T-helper 2 cell (primary cell): ENCODE data around the gene CEP78.
"Not testable (repeated sequence)": the region's sequence is repeated elsewhere in the genome, so short reads cannot be mapped to it uniquely, and the experiment has no call there.

Source experiments
- DNase-seq, 5 experiments: peaks; one replicate each; pipeline versions ENCODE4 v3.0.0 to v3.0.0-alpha.2; 2012 to 2022
- total RNA-seq, 2 donors: gene quantifications; one replicate each; lab custom pipeline; 2026; lab: John Stamatoyannopoulos, UW

Gene CEP78, protein sequence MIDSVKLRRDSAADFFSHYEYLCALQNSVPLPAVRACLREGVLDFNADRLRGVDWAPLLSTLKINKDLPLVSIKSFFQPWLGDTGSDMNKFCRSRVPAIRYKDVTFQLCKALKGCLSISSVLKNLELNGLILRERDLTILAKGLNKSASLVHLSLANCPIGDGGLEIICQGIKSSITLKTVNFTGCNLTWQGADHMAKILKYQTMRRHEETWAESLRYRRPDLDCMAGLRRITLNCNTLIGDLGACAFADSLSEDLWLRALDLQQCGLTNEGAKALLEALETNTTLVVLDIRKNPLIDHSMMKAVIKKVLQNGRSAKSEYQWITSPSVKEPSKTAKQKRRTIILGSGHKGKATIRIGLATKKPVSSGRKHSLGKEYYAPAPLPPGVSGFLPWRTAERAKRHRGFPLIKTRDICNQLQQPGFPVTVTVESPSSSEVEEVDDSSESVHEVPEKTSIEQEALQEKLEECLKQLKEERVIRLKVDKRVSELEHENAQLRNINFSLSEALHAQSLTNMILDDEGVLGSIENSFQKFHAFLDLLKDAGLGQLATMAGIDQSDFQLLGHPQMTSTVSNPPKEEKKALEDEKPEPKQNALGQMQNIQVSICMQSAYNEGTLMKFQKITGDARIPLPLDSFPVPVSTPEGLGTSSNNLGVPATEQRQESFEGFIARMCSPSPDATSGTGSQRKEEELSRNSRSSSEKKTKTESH
- 49.9 to 66.1 reads per million in 2 donors for total RNA-seq

DNA sequence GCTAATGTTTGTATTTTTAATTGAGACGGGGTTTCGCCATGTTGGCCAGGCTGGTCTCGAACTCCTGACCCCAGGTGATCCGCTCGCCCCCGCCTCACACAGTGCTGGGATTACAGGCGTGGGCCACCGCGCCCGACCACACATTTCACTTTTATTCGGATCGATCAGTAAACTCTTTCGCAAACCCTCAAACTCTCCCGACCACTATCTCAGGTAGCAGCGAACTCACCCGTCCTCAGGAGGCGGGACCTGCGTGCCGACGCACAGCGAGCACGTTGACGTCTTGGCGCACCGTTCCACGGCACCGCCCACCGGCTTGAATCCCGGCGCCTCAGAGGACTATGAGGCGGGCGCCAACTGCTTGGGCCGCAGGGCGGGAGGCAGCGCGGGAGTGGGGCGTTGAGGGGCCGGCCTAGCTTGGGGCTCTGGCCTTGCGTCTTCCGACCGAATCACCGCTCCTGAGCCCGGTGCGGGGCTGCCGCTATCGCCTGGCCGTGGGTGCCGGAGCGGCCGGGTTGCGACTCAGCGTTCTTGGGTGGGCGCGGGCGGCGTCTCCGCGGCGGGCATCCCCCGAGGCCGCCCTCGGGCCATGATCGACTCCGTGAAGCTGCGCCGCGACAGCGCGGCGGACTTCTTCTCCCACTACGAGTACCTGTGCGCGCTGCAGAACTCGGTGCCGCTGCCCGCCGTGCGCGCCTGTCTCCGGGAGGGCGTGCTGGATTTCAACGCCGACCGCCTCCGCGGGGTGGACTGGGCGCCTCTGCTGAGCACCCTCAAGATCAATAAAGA is at the start of gene CEP78:
Gene CEP78 (plus strand): TSS at position 314 of the 789 bp plus-strand sequence. CDS start 276 bp downstream, at position 590.
- DNase-seq, result peak; percentile 66 to 94 (median 80)

DNA sequence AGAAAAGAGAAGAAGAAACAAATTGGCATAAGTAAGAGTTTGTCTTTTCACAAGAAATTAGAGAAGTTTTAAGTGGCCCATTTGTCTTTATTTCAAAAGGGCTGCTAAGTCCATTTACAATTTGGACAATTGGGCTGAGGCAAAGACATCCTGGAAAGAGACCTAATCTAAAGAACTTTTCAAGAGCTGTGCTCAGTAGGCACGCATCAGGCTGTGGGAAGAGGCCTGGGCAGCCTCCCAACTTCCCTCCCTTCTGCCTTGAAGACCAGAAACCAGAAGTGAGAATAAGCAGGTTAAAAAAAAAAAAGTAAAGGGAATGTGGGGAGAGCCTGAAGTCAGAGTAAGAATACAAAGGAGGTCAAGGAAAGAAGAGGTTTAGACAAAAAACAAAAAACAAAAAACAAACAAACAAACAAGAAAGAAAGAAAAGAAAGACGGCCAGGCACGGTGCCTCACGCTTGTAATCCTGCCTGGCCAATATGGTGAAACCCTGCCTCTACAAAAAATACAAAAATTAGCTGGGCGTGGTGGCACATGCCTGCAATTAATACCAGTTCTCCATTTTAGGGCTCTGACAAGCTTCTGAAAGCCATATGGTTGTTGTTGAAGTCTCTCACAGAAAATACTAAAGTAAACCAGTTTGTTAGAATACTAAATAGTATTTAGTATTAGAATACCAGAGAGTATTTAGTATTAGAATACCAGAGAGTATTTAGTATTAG is 48.0 kb upstream of the CEP78 start:
- no peak for DNase-seq

DNA sequence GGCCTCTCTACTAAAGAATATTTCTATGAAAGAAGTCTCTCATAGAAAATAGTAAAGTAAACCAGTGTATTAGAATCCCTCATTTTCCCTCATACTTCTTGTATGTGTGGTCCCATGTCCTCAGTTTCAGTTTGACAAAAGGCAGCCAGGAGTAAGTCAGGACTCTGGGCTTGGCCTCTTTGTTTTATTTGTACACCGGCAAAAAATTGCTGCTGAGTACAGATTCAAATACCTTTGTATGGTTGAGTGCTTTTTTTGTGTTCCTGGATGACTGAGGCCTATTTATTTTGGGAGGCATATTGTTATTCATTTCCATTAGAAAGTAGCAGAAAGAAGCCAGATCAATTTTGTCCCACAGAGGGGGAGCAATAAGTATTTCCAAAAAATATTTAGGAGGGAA is 47.3 kb upstream of the CEP78 start:
- DNase-seq, result no peak

DNA sequence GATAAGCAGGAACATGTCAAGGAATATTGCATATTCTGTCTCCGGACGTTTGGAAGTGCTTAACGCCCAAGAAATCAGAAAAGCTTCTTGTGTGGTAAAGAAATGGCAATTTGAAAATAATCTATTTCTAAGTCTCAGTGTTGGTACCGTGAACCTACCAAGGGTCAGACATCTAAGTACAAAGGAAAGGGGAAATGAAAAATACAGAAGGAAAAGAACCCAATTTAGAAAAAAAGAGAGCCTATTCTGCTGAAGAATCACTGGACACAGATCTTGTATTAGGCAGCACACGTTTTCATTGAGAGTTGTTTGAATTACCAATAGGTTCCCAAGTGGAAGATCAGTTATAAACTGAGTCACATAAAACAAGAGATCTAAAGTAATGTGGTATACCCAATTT is 46.9 kb upstream of the CEP78 start:
- no peak for DNase-seq

DNA sequence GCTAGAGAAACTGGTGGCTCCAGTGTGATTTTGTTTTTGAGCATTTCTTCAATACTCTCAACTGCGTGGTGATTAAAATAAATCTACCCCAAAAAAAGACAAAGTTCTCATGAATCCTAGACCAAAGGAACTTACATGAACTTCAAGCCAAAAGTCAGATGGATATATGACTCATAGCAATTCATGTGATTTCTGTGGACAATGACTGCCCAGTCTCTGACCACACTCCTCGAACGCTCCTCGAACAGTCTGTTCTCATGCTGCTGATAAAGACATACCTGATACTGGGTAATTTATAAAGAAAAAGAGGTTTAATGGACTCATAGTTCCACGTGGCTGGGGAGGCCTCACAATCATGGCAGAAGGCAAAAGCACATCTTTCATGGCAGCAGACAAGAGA is 46.4 kb upstream of the CEP78 start:
- DNase-seq, result no peak

DNA sequence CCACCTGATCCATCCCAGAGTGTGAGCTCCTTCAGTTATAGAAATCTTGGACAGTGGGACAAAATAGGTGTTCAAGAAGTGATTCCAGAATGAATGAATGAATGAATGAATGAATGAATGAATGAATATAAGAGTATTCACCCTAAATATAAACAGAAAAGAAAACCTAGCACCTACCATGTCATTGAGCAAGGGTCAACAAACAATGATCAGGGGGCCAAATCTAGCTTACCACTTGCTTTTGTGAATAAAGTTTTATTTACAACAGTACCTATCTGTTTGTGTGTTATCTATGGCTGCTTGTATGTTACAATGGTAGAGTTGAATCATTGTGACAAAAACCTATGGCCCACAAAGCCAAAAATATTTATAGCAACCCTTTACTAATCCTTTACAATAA is 43.9 kb upstream of the CEP78 start:
- DNase-seq, result no peak

DNA sequence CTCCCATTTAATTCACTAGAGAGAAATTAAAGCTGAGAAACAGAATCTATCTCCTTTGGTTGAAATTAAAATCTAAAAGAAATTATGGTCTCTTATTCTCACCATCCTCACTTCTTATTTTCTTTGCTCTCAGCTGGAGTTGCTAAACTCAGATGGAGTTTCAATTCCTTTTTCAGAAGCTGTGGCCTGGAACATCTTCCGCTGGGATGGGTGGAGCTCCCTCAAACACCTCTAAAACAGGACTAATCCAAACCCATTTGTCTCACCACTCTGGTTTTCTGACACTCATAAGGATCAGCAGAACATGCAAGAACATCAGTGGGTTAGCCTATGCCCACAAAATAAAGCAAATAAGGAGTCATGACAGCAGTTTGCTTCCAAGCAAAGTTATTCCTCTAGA is 39.6 kb upstream of the CEP78 start:
- no peak for DNase-seq

DNA sequence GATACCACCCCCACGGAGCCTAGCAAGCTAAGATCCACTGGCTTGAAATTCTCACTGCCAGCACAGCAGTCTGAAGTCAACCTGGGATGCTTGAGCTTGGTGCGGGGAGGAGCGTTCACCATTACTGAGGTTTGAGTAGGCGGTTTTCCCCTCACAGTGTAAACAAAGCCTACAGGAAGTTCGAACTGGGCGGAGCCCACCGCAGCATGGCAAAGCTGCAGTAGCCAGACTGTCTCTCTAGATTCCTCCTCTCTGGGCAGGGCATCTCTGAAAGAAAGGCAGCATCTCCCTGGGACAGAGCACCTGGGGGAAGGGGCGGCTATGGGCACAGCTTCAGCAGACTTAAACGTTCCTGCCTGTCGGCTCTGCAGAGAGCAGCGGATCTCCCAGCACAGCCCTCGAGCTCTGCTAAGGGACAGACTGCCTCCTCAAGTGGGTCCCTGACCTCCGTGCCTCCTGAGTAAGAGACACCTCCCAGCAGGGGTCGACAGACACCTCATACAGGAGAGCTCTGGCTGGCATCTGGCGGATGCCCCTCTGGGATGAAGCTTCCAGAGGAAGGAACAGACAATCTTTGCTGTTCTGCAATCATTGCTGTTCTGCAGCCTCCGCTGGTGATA is 34.6 kb upstream of the CEP78 start:
- peak in 4 of 5 experiments; percentile 30 to 92 (median 40) for DNase-seq

DNA sequence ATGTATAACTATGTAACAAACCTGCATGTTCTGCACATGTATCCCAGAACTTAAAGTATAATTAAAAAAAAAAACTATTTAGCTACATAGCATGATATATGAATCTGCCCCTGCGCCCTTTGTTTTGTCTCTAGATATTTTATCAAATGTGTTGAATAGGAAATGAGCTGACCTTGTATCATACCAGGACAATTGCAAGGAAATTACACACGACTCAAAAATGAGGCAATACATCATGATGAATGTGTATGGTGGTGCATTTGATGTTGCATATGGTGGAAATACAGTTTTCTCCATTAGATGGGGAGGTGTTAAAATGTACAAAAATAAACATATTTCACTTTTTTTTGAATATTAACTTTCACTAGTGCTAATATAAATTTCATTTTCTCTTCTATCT is 28.6 kb upstream of the CEP78 start:
- DNase-seq, result no peak

DNA sequence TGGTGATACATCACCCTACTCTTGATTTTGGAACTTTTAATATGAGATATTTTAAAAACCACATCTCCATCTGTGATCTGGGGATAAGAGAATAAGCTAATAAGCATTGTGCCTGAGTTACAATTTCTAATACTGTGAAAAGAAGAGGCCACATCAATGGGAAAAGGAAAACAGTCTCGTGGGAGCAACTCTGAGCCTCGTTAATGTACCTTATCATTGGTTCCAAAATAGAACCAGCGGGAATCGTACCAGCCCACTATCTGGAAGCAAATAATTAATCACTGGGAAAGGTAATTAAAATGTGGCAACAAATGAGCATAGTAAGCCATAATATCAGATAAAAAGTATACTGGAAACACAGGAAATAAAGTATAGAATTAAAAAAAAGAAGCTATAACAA is 28.0 kb upstream of the CEP78 start:
- no peak for DNase-seq

DNA sequence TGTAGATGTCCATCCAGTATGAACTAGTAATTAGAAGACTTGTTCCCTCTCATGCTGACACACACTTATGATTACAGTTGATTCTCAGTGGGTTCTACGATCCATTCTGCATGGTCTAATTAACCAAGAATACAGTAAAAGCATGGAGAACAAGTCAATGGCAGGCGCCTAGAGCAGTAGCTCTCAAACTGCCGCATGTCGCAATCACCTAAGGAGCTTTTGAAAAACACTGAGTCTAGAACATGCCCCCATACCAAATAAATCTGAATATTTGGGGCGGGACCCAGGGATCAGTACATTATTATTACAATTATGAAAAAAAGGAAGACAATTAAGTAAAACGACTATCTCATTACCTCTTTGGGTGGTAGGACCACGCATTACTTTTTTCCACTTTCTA is 26.7 kb upstream of the CEP78 start:
- no peak for DNase-seq

DNA sequence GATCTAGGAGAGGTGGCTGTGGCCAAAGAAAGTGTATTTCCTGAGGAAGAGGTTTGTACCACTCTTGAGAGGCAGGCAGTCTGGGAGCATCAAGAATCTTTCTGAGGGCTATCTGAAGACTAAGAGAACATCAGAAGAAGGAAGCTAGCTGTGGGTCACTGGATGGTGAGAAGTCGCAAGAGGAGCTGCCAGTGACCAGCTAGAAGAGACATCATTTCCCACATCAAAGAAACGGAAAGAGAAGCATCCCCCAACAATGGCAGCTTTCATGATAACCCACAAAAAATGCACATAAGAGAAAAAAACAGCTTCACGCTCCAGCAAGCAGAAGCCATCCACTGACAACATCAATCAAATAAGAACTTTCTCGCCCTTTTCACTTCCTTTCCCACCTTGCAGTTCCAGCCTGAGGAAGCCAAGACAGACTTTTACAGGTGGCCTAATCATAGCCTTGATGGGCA is 25.0 kb upstream of the CEP78 start:
- DNase-seq, result peak in 2 of 5 experiments; percentile 47 to 62

DNA sequence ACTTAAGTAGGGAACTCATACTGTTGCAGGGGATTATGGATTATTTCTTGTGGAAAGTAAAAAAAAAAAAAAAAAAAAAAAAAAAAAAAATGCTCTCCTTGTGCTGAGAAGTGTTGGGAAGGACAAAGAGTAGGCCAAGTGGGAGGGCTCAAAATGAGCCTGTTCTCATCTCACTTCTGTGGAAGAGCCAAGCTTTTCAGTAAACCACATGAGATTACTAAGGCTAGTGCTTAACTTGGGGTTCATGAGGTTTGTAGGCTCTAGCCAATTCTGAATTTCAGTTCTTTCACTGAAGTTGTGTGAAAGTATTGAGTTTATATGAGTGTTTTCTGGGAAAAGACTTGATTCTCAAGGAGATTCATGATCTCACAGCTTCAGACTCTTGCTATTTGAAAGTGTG is 23.0 kb upstream of the CEP78 start:
- peak in 1 of 5 experiments; percentile 10 for DNase-seq

DNA sequence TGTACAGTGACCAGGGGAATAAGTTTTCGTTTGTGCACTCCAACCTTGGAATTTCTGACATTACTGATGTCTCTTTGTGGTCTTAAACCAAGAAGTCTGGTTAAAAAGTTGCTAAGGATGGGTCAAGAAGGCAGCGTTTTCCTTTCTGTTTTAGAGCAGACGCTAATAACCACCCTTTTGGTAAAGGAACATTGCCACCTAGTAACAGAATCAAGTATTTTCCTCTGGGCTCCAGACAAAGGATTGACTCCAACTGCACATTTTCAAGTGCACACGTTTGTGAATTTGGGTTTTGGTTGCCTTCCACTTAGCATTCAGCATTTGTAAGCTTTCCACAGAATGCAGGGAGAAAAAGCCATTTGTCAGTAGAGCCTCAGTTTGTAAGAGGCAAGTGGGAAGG is 22.2 kb upstream of the CEP78 start:
- DNase-seq, result peak in 2 of 5 experiments; percentile 8 to 58

DNA sequence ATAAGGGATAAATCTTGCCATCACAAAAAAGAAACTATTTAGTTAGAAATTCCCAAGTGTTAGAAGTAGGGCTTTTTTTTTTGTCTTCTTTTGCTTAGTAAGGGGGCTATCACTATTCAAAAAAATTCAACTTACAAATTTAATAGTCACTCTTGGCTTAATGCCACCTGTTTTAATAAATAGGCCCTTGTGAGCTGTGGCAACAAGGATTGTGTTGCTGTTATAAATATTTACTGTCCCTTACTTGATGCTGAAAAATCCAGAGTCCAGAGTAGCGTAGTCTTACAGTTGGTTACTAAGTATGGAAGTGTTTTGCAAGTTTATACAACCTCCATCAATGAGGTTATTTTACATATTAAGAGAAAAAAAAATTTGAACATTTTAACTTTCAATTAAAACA is 21.4 kb upstream of the CEP78 start:
- no peak for DNase-seq

DNA sequence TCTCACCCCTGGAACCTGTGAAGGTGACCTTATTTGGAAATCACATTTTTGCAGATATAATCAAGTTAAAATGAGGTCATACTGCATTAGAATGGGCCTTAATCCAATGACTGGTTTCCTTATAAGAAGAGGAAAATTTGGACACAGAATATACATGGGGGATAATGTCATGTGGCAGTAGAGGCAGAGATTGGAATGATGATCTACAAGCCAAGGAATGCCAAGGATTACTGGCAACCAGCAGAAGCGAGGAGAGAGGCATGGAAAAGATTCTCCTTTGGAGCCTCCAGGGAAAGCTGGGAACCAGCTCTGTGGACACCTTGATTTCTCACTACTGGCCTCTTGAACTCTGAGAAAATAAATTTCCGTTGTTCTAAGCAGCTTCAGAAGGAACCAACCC is 20.2 kb upstream of the CEP78 start:
- no peak for DNase-seq

DNA sequence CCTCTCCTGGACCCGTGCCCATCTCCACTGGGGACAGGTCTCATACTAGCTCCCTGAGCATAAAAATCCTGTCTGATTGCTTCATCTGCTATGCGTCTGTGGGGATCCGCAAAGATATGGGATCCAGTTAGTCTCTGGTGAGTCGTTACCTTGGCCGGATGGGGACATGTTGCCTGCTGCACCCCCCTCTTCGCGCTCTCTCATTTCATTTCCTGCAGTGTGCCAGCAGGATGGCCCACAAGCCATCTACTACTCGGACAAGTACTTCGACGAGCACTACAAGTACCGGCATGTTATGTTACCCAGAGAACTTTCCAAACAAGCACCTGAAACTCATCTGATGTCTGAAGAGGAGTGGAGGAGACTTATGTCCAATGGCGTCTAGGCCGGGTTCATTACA is 17.0 kb upstream of the CEP78 start:
- DNase-seq, result no peak

DNA sequence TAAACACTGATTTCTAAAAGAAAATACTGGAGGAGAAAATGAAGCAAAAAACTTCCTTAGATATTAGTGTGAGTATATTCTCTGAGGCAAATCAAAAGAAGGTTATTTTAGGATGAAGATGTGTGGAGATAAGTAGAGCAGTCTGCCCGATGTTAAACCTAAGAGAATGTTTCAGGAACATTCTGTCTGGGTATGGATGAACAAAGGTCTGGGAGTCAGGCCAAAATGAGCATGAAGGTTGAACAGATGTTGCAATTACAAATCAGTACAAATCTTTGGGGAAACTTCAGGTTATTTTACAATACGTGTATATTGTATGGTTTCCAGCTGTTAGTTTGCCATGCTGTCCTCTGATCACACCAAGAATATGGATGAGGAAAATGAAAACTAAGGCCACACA is 14.4 kb upstream of the CEP78 start:
- DNase-seq, result no peak

DNA sequence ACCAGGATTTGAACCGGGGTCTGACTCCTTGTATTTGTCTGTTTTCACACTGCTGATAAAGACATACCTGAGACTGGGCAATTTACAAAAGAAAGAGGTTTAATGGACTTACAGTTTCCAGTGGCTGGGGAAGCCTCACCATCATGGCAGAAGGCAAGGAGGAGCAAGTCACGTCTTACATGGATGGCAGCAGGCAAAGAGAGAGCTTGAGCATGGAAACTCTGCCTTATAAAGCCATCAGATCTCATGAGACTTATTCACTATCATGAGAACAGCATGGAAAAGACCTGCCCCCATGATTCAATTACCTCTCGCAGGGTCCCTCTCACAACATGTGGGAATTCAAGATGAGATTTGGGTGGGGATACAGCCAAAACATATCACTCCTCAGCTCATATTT is 14.0 kb upstream of the CEP78 start:
- DNase-seq, result not testable (repeated sequence)

DNA sequence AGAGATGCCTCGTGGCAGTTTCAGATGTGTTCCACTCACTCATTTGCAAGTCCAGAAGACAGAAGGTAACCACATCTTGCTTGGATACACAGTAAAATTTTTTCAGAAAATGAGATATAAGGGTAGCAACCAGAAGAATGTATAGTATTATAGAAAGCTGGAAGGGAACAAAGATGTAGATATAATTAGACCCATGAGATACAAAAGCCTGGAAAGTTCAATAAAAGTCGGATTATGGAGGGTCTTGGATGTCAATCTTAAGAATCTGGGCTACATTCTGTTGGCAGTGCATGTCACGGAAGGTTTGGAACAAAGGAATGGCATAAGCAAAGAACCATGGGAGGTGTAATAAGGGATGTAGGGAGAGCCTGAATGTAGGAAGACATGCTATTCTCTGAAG is 5.1 kb upstream of the CEP78 start:
- no peak for DNase-seq

DNA sequence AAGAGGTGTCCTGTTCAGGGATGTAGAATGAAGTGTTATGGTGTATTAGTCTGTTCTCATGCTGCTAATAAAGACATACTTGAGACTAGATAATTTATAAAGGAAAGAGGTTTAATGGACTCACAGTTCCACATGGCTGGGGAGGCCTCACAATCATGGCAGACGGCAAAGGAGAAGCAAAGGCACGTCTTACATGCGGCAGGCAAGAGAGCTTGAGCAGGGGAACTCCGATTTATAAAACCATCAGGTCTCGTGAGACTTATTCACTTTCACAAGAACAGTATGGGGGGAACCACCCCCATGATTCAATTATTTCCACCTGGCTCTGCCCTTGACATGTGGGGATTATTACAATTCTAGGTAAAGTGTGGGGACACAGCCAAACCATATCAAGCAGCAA is 3.4 kb upstream of the CEP78 start:
- not testable (repeated sequence) for DNase-seq

DNA sequence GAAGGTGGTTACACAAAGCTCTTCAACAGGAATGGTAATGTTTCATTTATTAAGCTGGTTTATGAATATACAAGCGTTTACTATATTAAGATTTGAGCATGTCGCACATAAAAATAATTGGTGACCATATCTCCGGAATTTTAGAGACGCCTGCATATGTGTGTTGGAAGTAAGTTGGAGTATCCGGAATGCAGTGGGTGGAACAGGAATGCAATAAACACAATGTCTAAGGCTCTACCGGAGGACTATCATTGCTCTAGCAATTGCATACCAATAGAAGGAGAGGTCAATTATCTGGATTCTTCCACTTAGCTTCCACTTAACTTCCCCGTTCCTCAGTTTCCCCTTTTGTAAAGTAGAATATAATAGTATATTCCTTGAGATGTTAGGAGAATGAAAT is 1.1 kb upstream of the CEP78 start:
- DNase-seq, result no peak
